Glomerular endothelial cell (primary cell): ENCODE measurements around the gene TAS2R3. TPM values are rescaled to one million over a fixed set of nuclear protein-coding genes. Genes with fewer than 3 reads are reported as not detected.

Experiments
- DNase-seq: peaks from one replicate; pipeline ENCODE4 v3.0.0-alpha.2; 2011; ENCODE audit warnings: low read depth, low spot score; ENCODE audit errors: extremely low read depth
- total RNA-seq: library from RNA; depleted of rRNA; stranded (reverse); fragments of >200 nt; gene quantifications from 2 replicates; pipeline ENCODE4 v1.2.3, GENCODE V29; 2015

Gene TAS2R3
- total RNA-seq, 1 donor from 2014 or later, result 0.35 TPM

GRCh38 chr7:141785706-141786552 is 22.0 kb downstream of the TAS2R3 start:
- DNase-seq, result peak; percentile 60

GRCh38 chr7:141788296-141788695 is 24.4 kb downstream of the TAS2R3 start:
- DNase-seq, result peak; percentile 73

- DNase-seq, result no peak
Measured at GRCh38 chr7:141789917-141790316, 26.0 kb downstream of the TAS2R3 start, which contains the start of gene TAS2R5. TSS of gene TAS2R5 (plus strand) at chr7:141790217. CDS start at chr7:141790362, 145 bp downstream.

GRCh38 chr7:141792526-141792925 is 28.6 kb downstream of the TAS2R3 start:
- DNase-seq, result no peak

Other genes with a start within 250 kb of the TAS2R3 start
- 23.2 and 27.2 TPM in 2 replicates for gene AGK, start 212.7 kb upstream of the TAS2R3 start, total RNA-seq
- gene DENND11, start 61.9 kb upstream of the TAS2R3 start, total RNA-seq, result 27.1 and 41.4 TPM in 2 replicates
- gene WEE2, start 55.7 kb upstream of the TAS2R3 start, total RNA-seq, result not detected in 2 replicates
- 164 and 250 TPM in 2 replicates for gene SSBP1, start 25.7 kb upstream of the TAS2R3 start, total RNA-seq
- 0.29 and 0.58 TPM in 2 replicates for gene TAS2R4, start 12.6 kb downstream of the TAS2R3 start, total RNA-seq
- 0.34 and 1.1 TPM in 2 replicates for gene TAS2R5, start 26.1 kb downstream of the TAS2R3 start, total RNA-seq
- gene PRSS37, start 77.4 kb downstream of the TAS2R3 start, total RNA-seq, result not detected in 2 replicates
- gene OR9A4, start 152.3 kb downstream of the TAS2R3 start, total RNA-seq, result not detected in 2 replicates
- not detected in 2 replicates for gene CLEC5A, start 182.9 kb downstream of the TAS2R3 start, total RNA-seq
- not detected in 2 replicates for gene TAS2R38, start 209.7 kb downstream of the TAS2R3 start, total RNA-seq
- 0.06 TPM in 1 of 2 replicates, not detected in the other for gene MGAM, start 231.8 kb downstream of the TAS2R3 start, total RNA-seq